SK-N-SH treated with all-trans-retinoic acid at 6 μM for 48 hours (cell line): Measurements from ENCODE around the gene UNC13C.

Experiments
- ATAC-seq: fragments of 200-7000 bp; cut with Tn5 transposase; 3 replicates; pipeline ENCODE4 v1.9.1; 2020; ENCODE audit warnings: mild to moderate bottlenecking, moderate library complexity
- ARNTL ChIP-seq: fragments of 450-650 bp; formaldehyde crosslinking; IDR thresholded peaks from 2 replicates; pipeline ENCODE4 v1.5.0; 2020; ENCODE audit warnings: low read depth, mild to moderate bottlenecking, moderate library complexity, borderline replicate concordance
- BACH2 ChIP-seq: fragments of 250-450 bp; sonication (Bioruptor Pico); IDR thresholded peaks from 2 replicates; pipeline ENCODE4 v1.9.0; 2021; ENCODE audit warnings: mild to moderate bottlenecking, borderline replicate concordance
- CSDC2 ChIP-seq: fragments of 250-450 bp; sonication (Bioruptor Pico); IDR thresholded peaks from 2 replicates; pipeline ENCODE4 v1.5.0; 2020; ENCODE audit warnings: mild to moderate bottlenecking, moderate library complexity
- ESRRG ChIP-seq: fragments of 250-450 bp; sonication (Bioruptor Pico); IDR thresholded peaks from 2 replicates; pipeline ENCODE4 v1.6.1; 2021; ENCODE audit warnings: mild to moderate bottlenecking
- GLIS3 ChIP-seq: fragments of 250-450 bp; sonication (Bioruptor Pico); IDR thresholded peaks from 2 replicates; pipeline ENCODE4 v1.5.0; 2020; ENCODE audit warnings: mild to moderate bottlenecking, moderate library complexity
- ISL1 ChIP-seq: fragments of 250-450 bp; sonication (Bioruptor Pico); IDR thresholded peaks from 2 replicates; pipeline ENCODE4 v2.1.2; 2022; ENCODE audit warnings: mild to moderate bottlenecking, moderate library complexity
- PATZ1 ChIP-seq: fragments of 250-450 bp; sonication (Bioruptor Pico); IDR thresholded peaks from 2 replicates; pipeline ENCODE4 v1.8.0; 2020; ENCODE audit warnings: mild to moderate bottlenecking, moderate library complexity, borderline replicate concordance
- PPARA ChIP-seq: fragments of 250-450 bp; sonication (Bioruptor Pico); IDR thresholded peaks from 2 replicates; pipeline ENCODE4 v1.5.0; 2020; ENCODE audit warnings: mild to moderate bottlenecking, borderline replicate concordance
- SNAI2 ChIP-seq: fragments of 250-450 bp; sonication (Bioruptor Pico); IDR thresholded peaks from 2 replicates; pipeline ENCODE4 v1.5.0; 2020; ENCODE audit warnings: mild to moderate bottlenecking, moderate library complexity
- TOX ChIP-seq: fragments of 250-450 bp; sonication (Bioruptor Pico); IDR thresholded peaks from 2 replicates; pipeline ENCODE4 v1.8.0; 2021; ENCODE audit warnings: mild to moderate bottlenecking, moderate library complexity, borderline replicate concordance
- ZC3H10 ChIP-seq: fragments of 250-450 bp; sonication (Bioruptor Pico); IDR thresholded peaks from 2 replicates; pipeline ENCODE4 v1.5.1; 2021; ENCODE audit warnings: mild to moderate bottlenecking, moderate library complexity
- ZFP3 ChIP-seq: fragments of 250-450 bp; sonication (Bioruptor Pico); IDR thresholded peaks from 2 replicates; pipeline ENCODE4 v1.5.0; 2020; ENCODE audit warnings: mild to moderate bottlenecking, moderate library complexity
- ZFP30 ChIP-seq: fragments of 450-650 bp; formaldehyde crosslinking; IDR thresholded peaks from 2 replicates; pipeline ENCODE4 v1.5.0; 2022; ENCODE audit warnings: mild to moderate bottlenecking, moderate library complexity
- ZNF565 ChIP-seq: fragments of 450-650 bp; formaldehyde crosslinking; conservative IDR thresholded peaks from 2 replicates; pipeline ENCODE4 v1.5.0; 2020; ENCODE audit warnings: low read depth, mild to moderate bottlenecking, moderate library complexity
- ZNF70 ChIP-seq: fragments of 450-650 bp; formaldehyde crosslinking; IDR thresholded peaks from 2 replicates; pipeline ENCODE4 v1.5.0; 2020; ENCODE audit warnings: mild to moderate bottlenecking, moderate library complexity
- ZNF8 ChIP-seq: fragments of 450-650 bp; formaldehyde crosslinking; IDR thresholded peaks from 2 replicates; pipeline ENCODE4 v1.5.0; 2020; ENCODE audit warnings: mild to moderate bottlenecking, moderate library complexity
- TF ChIP-seq, protein P1 (sequence below): fragments of 250-450 bp; sonication (Bioruptor Pico); IDR thresholded peaks from 2 replicates; pipeline ENCODE4 v1.8.0; 2021; ENCODE audit warnings: low read depth, mild to moderate bottlenecking, moderate library complexity, borderline replicate concordance
- TF ChIP-seq, protein P2 (sequence below): fragments of 250-450 bp; sonication (Bioruptor Pico); IDR thresholded peaks from 2 replicates; pipeline ENCODE4 v1.5.1; 2021; ENCODE audit warnings: mild to moderate bottlenecking, moderate library complexity
- TF ChIP-seq, protein P3 (sequence below): fragments of 250-450 bp; sonication (Bioruptor Pico); IDR thresholded peaks from 2 replicates; pipeline ENCODE4 v1.5.1; 2020; ENCODE audit warnings: low read depth, mild to moderate bottlenecking, moderate library complexity

The UNC13C gene

GRCh38 chr15:54567408-54568035, 589.3 kb downstream of the UNC13C start (continued):
- TF ChIP-seq BACH2 (CRISPR knock-in tag) (no peak), ZFP30 (CRISPR knock-in tag) (no peak), GLIS3 (no peak), ZNF70 (no peak)
- TF ChIP-seq, protein P1, sequence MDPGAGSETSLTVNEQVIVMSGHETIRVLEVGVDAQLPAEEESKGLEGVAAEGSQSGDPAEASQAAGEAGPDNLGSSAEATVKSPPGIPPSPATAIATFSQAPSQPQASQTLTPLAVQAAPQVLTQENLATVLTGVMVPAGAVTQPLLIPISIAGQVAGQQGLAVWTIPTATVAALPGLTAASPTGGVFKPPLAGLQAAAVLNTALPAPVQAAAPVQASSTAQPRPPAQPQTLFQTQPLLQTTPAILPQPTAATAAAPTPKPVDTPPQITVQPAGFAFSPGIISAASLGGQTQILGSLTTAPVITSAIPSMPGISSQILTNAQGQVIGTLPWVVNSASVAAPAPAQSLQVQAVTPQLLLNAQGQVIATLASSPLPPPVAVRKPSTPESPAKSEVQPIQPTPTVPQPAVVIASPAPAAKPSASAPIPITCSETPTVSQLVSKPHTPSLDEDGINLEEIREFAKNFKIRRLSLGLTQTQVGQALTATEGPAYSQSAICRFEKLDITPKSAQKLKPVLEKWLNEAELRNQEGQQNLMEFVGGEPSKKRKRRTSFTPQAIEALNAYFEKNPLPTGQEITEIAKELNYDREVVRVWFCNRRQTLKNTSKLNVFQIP (CRISPR knock-in tag) = no peak

- TF ChIP-seq, protein P1 (CRISPR knock-in tag) = no peak
- TF ChIP-seq ESRRG (no peak), PATZ1 (CRISPR knock-in tag) (no peak), ZNF565 (CRISPR knock-in tag) (no peak), PPARA (no peak), BACH2 (CRISPR knock-in tag) (no peak), ARNTL (CRISPR knock-in tag) (no peak), ZFP3 (CRISPR knock-in tag) (no peak), ZC3H10 (CRISPR knock-in tag) (no peak), TOX (no peak), ZNF8 (CRISPR knock-in tag) (no peak)
- TF ChIP-seq, protein P2, sequence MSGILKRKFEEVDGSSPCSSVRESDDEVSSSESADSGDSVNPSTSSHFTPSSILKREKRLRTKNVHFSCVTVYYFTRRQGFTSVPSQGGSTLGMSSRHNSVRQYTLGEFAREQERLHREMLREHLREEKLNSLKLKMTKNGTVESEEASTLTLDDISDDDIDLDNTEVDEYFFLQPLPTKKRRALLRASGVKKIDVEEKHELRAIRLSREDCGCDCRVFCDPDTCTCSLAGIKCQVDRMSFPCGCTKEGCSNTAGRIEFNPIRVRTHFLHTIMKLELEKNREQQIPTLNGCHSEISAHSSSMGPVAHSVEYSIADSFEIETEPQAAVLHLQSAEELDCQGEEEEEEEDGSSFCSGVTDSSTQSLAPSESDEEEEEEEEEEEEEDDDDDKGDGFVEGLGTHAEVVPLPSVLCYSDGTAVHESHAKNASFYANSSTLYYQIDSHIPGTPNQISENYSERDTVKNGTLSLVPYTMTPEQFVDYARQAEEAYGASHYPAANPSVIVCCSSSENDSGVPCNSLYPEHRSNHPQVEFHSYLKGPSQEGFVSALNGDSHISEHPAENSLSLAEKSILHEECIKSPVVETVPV (CRISPR knock-in tag) = no peak
- ATAC-seq = no peak
These were observed 590.1 kb downstream of the UNC13C start for GRCh38 chr15:54568381-54568780.

- TF ChIP-seq SNAI2 (CRISPR knock-in tag) (no peak), ZNF8 (CRISPR knock-in tag) (no peak), PPARA (no peak), ARNTL (CRISPR knock-in tag) (no peak), ZFP3 (CRISPR knock-in tag) (no peak), CSDC2 (CRISPR knock-in tag) (no peak)
- TF ChIP-seq, protein P3, sequence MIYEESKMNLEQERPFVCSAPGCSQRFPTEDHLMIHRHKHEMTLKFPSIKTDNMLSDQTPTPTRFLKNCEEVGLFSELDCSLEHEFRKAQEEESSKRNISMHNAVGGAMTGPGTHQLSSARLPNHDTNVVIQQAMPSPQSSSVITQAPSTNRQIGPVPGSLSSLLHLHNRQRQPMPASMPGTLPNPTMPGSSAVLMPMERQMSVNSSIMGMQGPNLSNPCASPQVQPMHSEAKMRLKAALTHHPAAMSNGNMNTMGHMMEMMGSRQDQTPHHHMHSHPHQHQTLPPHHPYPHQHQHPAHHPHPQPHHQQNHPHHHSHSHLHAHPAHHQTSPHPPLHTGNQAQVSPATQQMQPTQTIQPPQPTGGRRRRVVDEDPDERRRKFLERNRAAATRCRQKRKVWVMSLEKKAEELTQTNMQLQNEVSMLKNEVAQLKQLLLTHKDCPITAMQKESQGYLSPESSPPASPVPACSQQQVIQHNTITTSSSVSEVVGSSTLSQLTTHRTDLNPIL (CRISPR knock-in tag) = no peak
- no peak for ATAC-seq
These were observed 593.3 kb downstream of the UNC13C start for GRCh38 chr15:54571576-54571975.

DNA sequence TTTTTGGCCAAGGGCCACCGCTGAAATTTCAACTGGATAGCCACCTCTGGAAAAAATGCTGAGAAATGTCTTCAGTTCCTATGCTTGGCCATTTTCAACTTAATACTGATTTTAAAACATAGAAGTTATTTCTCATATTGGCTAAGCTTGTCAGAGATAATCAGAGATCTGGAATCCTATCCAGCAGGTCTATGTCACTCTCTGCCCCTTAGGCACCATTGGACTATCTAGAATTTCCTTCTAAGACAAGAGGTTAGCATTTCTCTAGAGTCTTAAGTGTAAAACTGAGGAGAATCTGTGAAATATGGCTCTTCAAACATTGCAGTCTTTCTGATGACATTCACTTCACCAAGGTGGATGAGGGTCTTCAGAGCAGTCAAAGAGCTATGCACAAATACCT, 597.3 kb downstream of the UNC13C start:
- no peak for TF ChIP-seq BACH2 (CRISPR knock-in tag)
- ATAC-seq = no peak

GRCh38 chr15:54576298-54576935, 598.2 kb downstream of the UNC13C start:
- no peak for ATAC-seq
- TF ChIP-seq SNAI2 (CRISPR knock-in tag) = no peak
- no peak for TF ChIP-seq ISL1 (CRISPR knock-in tag)
- TF ChIP-seq, protein P3 (CRISPR knock-in tag) = no peak
- TF ChIP-seq ARNTL (CRISPR knock-in tag) = no peak
- TF ChIP-seq, all 23 proteins: peak for 0
